LNCaP clone FGC (cell line): ENCODE data around the gene PIK3R6.

Experiments used
- DNase-seq: peaks from one replicate; pipeline ENCODE4 v3.0.0-alpha.2; 2011; ENCODE audit warnings: low read depth
- H3K4me3 ChIP-seq: 2 replicates; pipeline ENCODE4 v1.5.1; 2011; ENCODE audit warnings: mild to moderate bottlenecking, low read depth, low read length, control low read depth
- CTCF ChIP-seq: IDR thresholded peaks from 2 replicates; pipeline ENCODE4 v1.5.1; 2012; ENCODE audit warnings: mild to moderate bottlenecking; ENCODE audit not compliant: control insufficient read depth, insufficient read depth; ENCODE audit errors: extremely low read depth

Gene PIK3R6

GRCh38 chr17:8868529-8868951, 1.1 kb upstream of the PIK3R6 start:
- TF ChIP-seq CTCF: no peak
- no peak overlapping the region for H3K4me3 ChIP-seq
- no peak for DNase-seq

- no peak overlapping the region for H3K4me3 ChIP-seq
- DNase-seq: no peak
- no peak for TF ChIP-seq CTCF
Observed at GRCh38 chr17:8868092-8868491, 618 bp upstream of the PIK3R6 start.

GRCh38 chr17:8865811-8866210, 1.7 kb downstream of the PIK3R6 start:
- no peak overlapping the region for H3K4me3 ChIP-seq
- DNase-seq: no peak

GRCh38 chr17:8865385-8865784, 2.1 kb downstream of the PIK3R6 start:
- DNase-seq: no peak
- H3K4me3 ChIP-seq: no peak overlapping the region
- no peak for TF ChIP-seq CTCF

More at GRCh38 chr17:8865811-8866210, 1.7 kb downstream of the PIK3R6 start:
- TF ChIP-seq CTCF: no peak

- H3K4me3 ChIP-seq: no peak overlapping the region
- TF ChIP-seq CTCF: no peak
- DNase-seq: no peak
Observed at GRCh38 chr17:8862213-8863056, 5.0 kb downstream of the PIK3R6 start.

- no peak overlapping the region for H3K4me3 ChIP-seq
- TF ChIP-seq CTCF: no peak
- no peak for DNase-seq
Observed at GRCh38 chr17:8861495-8862181, 5.8 kb downstream of the PIK3R6 start.
